HG03108 (cell line): ENCODE measurements around the gene EIF5AL1.
"Not testable (repeated sequence)": the region's sequence is repeated elsewhere in the genome, so short reads cannot be mapped to it uniquely, and the experiment has no call there.

Experiments used
- ATAC-seq: cut with Tn5 transposase; IDR thresholded peaks from one replicate; pipeline ENCODE4 v1.9.1; 2021; ENCODE audit warnings: moderate library complexity; ENCODE audit not compliant: unreplicated experiment

EIF5AL1 gene

GRCh38 chr10:79511891-79512583 is at the start of gene EIF5AL1:
Gene EIF5AL1 (plus strand): TSS chr10:79512533. CDS start chr10:79512650, 117 bp downstream.
- ATAC-seq, result not testable (repeated sequence)

- no peak for ATAC-seq
Observed at GRCh38 chr10:79463578-79464496, 48.5 kb upstream of the EIF5AL1 start.

GRCh38 chr10:79465341-79465740 is 47.0 kb upstream of the EIF5AL1 start:
- ATAC-seq, result no peak

GRCh38 chr10:79468015-79468560 is 44.2 kb upstream of the EIF5AL1 start:
- no peak for ATAC-seq

- ATAC-seq, result no peak
Observed at GRCh38 chr10:79468841-79469585, 43.3 kb upstream of the EIF5AL1 start.

- no peak for ATAC-seq
Observed at GRCh38 chr10:79470096-79470495, 42.2 kb upstream of the EIF5AL1 start.

- no peak for ATAC-seq
Observed at GRCh38 chr10:79471776-79472175, 40.6 kb upstream of the EIF5AL1 start.

DNA sequence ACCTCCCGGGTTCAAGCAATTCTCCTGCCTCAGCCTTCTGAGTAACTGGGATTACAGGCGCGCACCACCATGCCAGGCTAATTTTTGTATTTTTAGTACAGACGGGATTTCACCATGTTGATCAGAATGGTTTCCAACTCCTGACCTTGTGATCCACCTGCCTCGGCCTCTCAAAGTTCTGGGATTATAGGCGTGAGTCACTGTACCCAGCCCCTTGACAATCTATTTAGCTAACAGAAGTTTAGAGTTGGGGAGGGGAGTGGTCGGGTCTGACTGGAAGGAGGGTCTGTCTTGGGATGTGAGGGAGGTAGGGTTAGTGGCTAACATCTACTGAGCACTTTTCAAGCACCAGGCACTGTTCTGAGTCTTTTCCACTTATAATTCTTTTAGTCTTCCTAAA is 39.9 kb upstream of the EIF5AL1 start:
- ATAC-seq, result no peak

DNA sequence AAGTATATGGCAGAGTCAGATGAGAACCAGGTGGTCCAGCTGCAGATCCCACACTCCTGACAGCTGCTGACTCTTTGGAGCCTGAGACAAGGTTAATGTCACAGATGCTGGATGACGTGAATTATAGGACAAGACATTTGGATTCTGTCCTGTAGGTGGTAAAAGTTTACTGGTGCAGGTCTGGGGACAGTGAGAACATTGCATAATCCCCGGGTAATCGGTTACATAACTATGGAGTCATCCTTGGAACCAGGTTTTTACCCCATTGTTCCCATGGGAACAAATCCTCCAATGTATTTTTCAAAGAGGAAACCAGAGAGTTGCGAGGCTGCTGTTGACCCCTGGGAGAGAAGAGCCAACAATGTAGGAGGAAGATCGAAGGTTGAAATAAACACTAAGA is 39.4 kb upstream of the EIF5AL1 start:
- ATAC-seq, result no peak

DNA sequence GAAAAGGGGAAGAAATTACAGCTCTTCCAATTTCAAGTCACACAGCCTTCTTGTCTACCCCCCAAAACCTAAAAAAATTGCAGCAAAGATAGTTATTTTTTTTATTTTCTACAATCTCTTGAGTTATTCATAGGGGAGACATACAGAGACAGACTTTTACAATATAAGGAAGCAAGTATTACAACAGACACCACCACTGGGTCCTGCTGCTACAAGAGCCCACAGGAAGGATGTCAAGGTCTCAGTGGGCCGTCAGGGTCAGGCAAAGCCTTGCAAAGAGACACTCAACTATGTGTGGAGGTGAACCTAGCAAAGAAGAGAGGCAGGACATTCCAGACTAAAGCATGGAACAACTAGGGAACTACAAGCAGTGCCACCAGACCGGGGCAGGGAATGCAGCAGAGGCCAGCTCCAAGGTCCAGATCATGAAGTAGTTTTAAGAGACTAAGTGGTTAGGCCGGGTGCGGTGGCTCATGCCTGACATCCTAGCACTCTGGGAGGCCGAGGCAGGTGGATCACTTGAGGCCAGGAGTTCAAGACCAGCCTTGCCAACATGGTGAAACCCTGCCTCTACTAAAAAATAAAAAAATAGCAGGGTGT is 38.7 kb upstream of the EIF5AL1 start:
- ATAC-seq, result no peak

GRCh38 chr10:79475119-79475653 is 37.1 kb upstream of the EIF5AL1 start:
- no peak for ATAC-seq

GRCh38 chr10:79475877-79476276 is 36.5 kb upstream of the EIF5AL1 start:
- ATAC-seq, result no peak

DNA sequence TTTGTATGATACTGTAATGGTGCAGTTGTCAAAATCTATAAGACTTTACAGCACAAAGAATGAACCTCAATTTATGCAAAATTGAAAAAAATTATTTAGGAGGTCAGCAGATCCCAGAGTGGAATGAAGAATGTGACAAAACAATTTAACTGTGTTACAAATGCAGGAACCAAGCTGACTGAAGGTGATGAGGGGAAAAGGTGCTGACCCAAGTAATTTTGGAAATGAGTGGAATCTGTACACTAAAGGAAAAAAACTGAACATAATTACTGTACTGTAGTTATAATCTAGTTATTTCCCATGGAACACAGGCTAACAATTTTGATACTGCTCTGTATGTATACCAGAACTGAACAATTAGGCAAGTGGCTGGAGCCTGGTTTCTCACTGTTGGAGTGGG is 35.7 kb upstream of the EIF5AL1 start:
- ATAC-seq, result no peak

DNA sequence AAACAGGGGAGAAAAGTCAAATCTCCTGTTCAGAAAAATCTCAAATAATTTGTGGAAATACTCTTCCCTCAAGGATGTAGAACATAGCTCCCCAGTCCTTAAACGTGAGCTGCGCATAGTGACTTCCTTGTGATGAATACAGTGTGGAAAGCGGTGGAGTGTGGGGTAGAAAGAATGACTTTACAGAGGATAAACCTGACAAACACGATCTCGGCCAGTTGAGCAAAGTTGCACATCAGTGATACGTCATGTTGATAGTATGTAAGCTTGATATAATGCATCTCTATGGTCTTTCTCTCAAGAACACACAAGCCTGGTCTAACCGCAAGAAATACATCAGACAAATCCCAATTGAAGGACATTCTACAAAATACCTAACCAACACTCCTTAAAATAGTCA is 34.9 kb upstream of the EIF5AL1 start:
- no peak for ATAC-seq

GRCh38 chr10:79479283-79479909 is 32.9 kb upstream of the EIF5AL1 start:
- ATAC-seq, result no peak

- ATAC-seq, result no peak
Observed at GRCh38 chr10:79482304-79482703, 30.0 kb upstream of the EIF5AL1 start.

DNA sequence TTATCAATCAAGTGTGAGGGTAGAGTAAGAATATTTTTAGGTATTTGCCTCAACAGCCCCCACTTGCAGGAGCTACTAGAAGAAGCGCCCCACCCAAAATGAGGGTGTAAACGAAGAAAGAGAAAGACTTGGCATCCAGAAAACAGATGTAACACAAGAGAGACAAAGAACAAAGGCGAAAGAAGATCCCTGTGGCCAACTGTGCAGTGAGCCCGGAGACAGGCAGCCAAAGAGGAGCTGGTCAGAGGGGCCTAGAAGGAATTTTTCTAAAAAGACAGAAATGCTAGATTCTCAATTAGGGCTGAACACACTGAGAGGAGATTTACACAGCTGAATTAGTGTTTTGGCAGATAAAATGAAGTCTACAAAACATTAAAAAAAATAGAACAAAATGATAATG is 29.6 kb upstream of the EIF5AL1 start:
- no peak for ATAC-seq

GRCh38 chr10:79483299-79483698 is 29.0 kb upstream of the EIF5AL1 start:
- ATAC-seq, result no peak

GRCh38 chr10:79483948-79484347 is 28.4 kb upstream of the EIF5AL1 start:
- ATAC-seq, result no peak

GRCh38 chr10:79484476-79484875 is 27.9 kb upstream of the EIF5AL1 start:
- ATAC-seq, result no peak
